ENCODE measurements around the gene APMAP.

- no peak for TF ChIP-seq CTCF (IDR thresholded peaks at IDR 0.05)
- no peak for TF ChIP-seq POLR2A (IDR thresholded peaks at IDR 0.05)
Observed at GRCh38 chr20:25018425-25018824, 25.9 kb upstream of the APMAP start.

All from testis (tissue), 2 donors.